Measurements from ENCODE around the gene CYFIP2. TPM values are rescaled to one million over a fixed set of nuclear protein-coding genes. Genes with fewer than 3 reads are reported as not detected.

The CYFIP2 gene
- total RNA-seq, 1 donor from 2014 or later = 27.7 TPM

- TF ChIP-seq POLR2A (IDR thresholded peaks at IDR 0.05) (no peak), POLR2AphosphoS5 (IDR thresholded peaks at IDR 0.05; ENCODE audit: insufficient read depth in 1 of 2, low read depth in 1 of 2) (no peak), CTCF (IDR thresholded peaks at IDR 0.05) (no peak)
- no peak overlapping the region for H3K27ac ChIP-seq
- no peaks in the 10 kb centered on the region for H3K27me3 ChIP-seq
- DNase-seq (ENCODE audit: extremely low spot score in 2 of 2) = no peak
- no peaks in the 10 kb centered on the region for H3K4me1 ChIP-seq
- H3K4me3 ChIP-seq = no peak overlapping the region
- no peaks in the 10 kb centered on the region for H3K36me3 ChIP-seq
- intact Hi-C loops (cut with DNase I) = no loop called here
- H3K9me3 ChIP-seq = no peaks in the 10 kb centered on the region
Observed at GRCh38 chr5:157245886-157246285, 20.0 kb upstream of the CYFIP2 start.

DNA sequence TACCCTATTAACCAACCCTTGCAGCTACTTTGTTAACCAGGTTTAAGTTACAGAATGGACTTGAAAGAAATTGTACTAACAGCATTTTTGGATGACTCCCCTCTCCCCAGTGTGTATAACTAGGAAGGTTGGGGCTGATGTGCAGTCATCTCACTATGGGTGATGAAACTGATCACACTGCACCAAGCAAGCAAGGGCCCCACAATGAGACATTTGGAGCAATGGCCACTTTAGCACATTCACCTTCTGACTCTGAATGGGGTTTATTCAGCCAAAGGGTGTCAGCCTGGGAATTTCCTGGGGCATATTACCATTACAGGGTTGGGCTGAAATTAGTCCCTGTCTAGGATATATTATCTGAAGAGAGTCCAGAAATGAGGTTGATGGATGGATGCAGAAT lies 18.7 kb upstream of the CYFIP2 start:
- H3K36me3 ChIP-seq = no peaks in the 10 kb centered on the region
- H3K27me3 ChIP-seq = no peaks in the 10 kb centered on the region
- H3K27ac ChIP-seq = no peak overlapping the region
- intact Hi-C loops (cut with DNase I) = no loop called here
- no peaks in the 10 kb centered on the region for H3K4me1 ChIP-seq
- no peak overlapping the region for H3K4me3 ChIP-seq
- TF ChIP-seq POLR2A (IDR thresholded peaks at IDR 0.05) (no peak), POLR2AphosphoS5 (IDR thresholded peaks at IDR 0.05; ENCODE audit: insufficient read depth in 1 of 2, low read depth in 1 of 2) (no peak), CTCF (IDR thresholded peaks at IDR 0.05) (no peak)
- H3K9me3 ChIP-seq = no peaks in the 10 kb centered on the region
- DNase-seq (ENCODE audit: extremely low spot score in 2 of 2) = no peak

DNA sequence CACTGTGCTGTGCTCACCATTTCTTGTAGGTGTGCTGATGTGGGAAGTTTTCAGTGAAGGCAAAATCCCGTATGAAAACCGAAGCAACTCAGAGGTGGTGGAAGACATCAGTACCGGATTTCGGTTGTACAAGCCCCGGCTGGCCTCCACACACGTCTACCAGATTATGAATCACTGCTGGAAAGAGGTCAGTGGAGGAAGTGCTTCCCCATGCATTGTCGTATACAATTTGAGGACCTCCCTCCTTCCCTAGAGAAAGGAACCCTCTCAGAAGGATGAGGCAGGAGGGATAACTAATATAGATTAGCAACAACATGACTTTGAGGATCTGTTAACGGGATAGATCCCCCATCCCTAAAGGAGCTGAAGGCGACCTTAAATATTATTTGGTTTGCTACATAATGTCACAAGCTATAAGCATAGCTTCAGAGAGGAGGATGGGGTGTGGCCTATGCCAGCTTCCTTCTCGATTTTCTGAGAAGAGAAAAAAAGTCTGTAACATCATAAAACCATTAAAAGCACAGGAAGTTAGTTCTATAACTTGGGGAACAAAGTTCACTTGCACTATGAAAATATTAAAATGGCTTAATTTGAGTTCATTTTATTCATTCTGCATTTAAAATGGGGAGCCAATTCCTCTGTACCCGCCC lies 17.0 kb upstream of the CYFIP2 start:
- intact Hi-C loops (cut with DNase I) = no loop called here
- H3K9me3 ChIP-seq = no peaks in the 10 kb centered on the region
- no peaks in the 10 kb centered on the region for H3K27me3 ChIP-seq

DNA sequence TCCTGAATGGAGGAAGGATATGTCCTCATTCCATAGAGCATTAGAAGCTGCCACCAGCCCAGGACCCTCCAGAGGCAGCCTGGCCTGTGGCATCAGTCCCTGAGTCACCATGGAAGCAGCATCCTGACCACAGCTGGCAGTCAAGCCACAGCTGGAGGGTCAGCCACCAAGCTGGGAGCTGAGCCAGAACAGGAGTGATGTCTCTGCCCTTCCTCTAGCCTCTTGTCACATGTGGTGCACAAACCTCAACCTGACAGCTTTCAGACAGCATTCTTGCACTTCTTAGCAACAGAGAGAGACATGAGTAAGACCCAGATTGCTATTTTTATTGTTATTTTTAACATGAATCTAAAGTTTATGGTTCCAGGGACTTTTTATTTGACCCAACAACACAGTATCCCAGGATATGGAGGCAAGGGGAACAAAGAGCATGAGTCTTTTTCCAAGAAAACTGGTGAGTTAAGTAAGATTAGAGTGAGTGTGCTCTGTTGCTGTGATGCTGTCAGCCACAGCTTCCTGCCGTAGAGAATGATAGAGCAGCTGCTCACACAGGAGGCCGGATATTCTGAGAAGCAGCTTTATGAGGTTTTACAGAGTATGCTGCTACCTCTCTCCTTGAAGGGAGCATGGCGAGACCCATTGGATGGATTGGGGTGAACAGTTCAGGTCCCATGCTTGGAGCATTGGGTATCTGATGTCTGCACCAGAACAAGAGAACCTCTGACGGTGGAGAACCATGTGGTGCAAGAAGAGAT lies 13.0 kb upstream of the CYFIP2 start:
- Histone ChIP-seq H3K4me3 (no peak overlapping the region), H3K36me3 (no peaks in the 10 kb centered on the region), H3K27me3 (no peaks in the 10 kb centered on the region), H3K9me3 (no peaks in the 10 kb centered on the region), H3K4me1 (no peaks in the 10 kb centered on the region), H3K27ac (no peak overlapping the region)
- TF ChIP-seq CTCF (IDR thresholded peaks at IDR 0.05) = no peak
- no peak for TF ChIP-seq POLR2AphosphoS5 (IDR thresholded peaks at IDR 0.05; ENCODE audit: insufficient read depth in 1 of 2, low read depth in 1 of 2)
- TF ChIP-seq POLR2A (IDR thresholded peaks at IDR 0.05) = no peak
- intact Hi-C loops (cut with DNase I) = no loop called here
- DNase-seq (ENCODE audit: extremely low spot score in 2 of 2) = no peak

More for the DNA sequence above, 17.0 kb upstream of the CYFIP2 start:
- TF ChIP-seq POLR2AphosphoS5 (IDR thresholded peaks at IDR 0.05; ENCODE audit: insufficient read depth in 1 of 2, low read depth in 1 of 2) (no peak), CTCF (IDR thresholded peaks at IDR 0.05) (no peak), POLR2A (IDR thresholded peaks at IDR 0.05) (no peak)
- H3K27ac ChIP-seq = no peak overlapping the region
- no peaks in the 10 kb centered on the region for H3K4me1 ChIP-seq
- H3K36me3 ChIP-seq = no peaks in the 10 kb centered on the region
- DNase-seq (ENCODE audit: extremely low spot score in 2 of 2) = no peak
- H3K4me3 ChIP-seq = no peak overlapping the region

DNA sequence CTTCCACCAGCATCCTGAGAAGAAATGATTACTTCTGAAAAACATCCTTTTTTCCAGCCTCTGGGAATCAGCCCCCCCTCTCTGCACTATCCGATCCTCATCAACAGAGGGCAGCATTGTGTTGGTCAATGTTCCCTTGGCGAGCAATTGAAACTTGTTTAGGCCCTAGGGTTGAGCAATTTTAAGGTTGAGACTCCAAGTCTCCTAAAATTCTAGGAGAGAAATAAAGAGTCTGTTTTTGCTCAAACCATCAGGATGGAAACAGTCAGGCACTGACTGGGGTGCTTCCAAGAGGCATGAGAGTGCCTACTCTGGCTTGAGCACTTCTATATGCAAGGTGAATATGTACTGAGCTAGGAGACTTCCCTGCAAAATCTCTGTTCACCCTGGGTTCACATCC lies 12.4 kb upstream of the CYFIP2 start:
- H3K27ac ChIP-seq = no peak overlapping the region
- intact Hi-C loops (cut with DNase I) = no loop called here
- no peak for DNase-seq (ENCODE audit: extremely low spot score in 2 of 2)
- H3K4me3 ChIP-seq = no peak overlapping the region
- no peaks in the 10 kb centered on the region for H3K27me3 ChIP-seq
- H3K36me3 ChIP-seq = no peaks in the 10 kb centered on the region
- TF ChIP-seq POLR2AphosphoS5 (IDR thresholded peaks at IDR 0.05; ENCODE audit: insufficient read depth in 1 of 2, low read depth in 1 of 2) (no peak), POLR2A (IDR thresholded peaks at IDR 0.05) (no peak), CTCF (IDR thresholded peaks at IDR 0.05) (peak in 2 of 3 experiments; percentile 42 to 52)
- no peaks in the 10 kb centered on the region for H3K4me1 ChIP-seq
- H3K9me3 ChIP-seq = no peaks in the 10 kb centered on the region
